CD4-positive, alpha-beta T cell treated with Interleukin-12 subunit alpha and Interleukin-12 subunit beta, for 1 hour (primary cell): ENCODE results near the gene COL13A1.

Experiments
- DNase-seq: peaks from one replicate; pipeline ENCODE4 v3.0.0-alpha.2; 2020

Gene COL13A1

DNA sequence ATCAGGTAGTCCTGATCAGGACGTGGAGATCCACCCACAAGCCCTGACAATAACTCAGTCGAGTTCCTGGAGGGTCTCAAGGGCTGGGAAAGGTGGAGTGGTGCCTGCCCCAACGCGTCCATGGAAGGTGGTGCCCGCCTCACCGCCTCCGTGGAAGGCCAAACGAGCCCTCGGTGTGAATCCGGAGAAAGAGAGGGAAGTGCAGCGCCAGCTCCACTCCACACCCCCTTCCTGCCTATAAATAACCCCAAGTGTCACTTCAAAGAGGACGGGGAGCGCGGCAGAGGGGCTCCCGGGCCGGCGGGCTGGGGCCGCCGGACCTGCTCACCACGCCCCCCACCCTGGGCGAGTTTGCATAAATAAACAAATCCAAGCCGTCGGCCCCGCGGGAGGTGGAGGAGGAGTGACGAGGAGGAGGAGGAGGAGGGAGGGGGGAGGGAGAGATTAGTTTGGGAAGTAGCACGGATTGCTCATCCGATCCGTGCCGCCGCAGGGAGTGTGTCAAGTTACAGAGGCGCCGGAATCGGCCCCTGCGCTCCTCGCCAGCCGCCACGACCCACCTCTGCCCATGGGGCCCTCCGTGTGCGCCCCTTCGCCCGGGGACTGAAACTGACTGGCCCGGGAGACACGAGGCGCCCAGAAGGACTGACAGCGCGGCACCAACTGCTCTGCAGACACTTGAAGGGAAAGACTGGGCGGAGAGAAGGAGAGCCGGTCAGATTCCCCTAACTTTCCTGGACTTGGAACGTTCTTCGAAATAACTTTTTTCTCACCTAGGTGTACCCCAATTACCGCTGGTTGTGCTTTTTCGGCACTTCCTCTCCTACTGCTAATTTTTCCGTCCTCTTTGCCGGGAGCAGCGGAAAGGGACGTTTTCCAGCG is at the start of gene COL13A1:
TSS of gene COL13A1 (plus strand) at position 473 of the 882 bp plus-strand sequence. CDS start 518 bp downstream, outside the sequence.
- no peak for DNase-seq

DNA sequence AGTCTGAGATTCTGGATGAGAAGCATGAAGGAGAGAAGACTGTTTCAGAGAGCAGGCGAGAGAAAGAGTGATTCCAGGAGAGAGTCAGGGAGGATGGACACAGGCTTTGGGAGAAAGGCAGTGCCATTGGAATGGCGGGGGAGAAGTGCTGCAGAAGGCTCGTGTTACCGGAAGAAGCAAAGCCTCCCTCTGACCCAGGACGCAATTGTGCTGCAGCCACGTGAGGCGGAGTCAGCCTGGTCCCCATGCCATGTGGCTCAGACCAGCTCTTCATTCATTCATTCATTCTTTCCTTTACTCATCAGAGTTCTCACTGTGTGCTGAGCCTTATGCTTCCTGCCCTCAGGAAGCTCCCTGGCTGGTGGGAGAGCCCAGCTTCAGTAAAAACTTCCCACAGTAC is 49.2 kb upstream of the COL13A1 start:
- DNase-seq: no peak

DNA sequence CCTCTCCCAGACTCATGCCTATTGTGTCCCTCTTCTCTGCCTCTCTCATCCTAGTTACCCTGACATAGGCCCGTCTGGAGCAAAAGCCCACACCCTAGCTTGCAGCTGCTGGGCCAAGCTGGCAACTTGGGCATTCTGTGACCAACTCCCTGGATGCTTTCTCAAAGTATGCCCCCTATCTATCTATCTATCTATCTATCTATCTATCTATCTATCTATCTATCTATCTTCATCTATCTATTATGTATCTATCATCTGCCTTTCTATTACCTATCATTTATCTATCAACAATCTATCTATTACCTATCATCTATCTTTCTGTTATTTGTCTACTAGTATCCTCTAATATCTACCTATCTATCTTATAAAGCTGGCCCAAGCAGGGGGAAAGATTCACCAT is 45.4 kb upstream of the COL13A1 start:
- DNase-seq: no peak

DNA sequence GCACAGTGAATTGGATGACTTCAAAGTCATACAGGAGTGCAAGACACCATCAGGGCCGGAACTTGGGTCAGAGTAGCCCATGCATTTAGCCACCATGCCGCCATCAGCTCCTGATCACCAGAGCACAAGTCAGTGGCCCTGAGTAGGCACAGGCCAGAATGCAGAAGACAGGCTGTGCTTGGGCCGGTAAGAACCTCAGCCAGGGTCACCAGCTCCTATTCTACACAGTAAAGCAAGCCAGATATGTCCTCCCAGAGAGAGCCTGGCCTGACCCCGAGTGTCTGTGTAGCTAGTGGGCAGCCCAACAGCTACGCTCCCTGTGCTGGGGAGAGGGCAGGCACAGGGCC is 44.5 kb upstream of the COL13A1 start:
- DNase-seq: no peak

DNA sequence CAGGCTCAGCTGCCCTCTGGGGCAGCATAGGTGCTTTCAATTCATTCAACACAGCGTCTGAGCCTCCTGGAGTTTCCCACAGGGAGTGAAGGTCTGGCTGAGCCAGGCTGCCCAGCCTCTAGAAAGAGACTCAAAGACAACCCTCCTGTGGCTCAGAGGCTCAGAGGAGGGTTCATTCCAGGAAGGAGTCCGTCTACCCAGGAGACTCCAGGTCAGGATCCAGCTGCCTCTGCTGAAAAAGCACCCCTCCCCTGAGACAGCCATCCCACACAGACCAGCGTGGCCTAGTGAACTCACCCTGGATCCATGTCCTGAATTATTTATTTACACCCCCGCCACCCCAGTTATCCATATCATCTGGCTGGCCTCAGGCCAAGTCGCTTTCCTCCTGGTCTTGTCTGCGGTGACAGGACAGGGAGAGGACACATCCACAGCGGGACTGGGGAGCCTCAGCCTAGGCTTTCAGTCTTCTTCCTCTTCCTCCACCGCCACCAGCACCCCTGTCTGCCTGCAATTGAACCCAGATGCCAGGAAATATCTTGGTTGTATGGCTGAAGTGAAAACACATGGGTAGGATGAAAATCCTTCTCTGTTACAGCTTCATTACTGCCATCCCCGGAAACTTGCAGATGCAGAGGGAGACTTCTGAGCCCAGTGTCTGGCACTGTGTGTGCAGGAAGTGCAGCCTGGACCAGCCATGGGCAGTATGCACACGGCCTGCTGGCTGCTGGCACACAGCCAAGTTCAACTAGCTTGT is 44.0 kb upstream of the COL13A1 start:
- DNase-seq: no peak

DNA sequence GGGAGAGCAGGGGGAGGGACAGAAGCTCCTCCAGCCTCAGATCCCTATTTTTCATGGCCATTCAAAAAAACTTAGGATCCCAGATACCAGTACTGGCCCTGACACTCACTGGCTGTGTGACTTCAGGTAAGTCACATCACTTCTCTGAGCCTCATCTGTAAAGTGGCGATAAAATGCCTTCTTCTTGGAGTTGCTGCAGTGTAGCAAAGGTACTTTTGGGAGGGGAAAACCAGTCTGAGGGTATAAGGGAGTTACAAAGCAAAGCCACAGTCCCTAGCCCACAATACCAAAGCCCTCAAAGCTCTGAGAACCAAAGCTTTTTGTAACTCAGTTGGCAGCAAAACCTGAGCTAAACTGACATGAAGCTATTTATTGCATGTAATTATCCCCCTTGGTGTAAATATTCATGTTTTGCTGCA is 43.4 kb upstream of the COL13A1 start:
- DNase-seq: no peak

DNA sequence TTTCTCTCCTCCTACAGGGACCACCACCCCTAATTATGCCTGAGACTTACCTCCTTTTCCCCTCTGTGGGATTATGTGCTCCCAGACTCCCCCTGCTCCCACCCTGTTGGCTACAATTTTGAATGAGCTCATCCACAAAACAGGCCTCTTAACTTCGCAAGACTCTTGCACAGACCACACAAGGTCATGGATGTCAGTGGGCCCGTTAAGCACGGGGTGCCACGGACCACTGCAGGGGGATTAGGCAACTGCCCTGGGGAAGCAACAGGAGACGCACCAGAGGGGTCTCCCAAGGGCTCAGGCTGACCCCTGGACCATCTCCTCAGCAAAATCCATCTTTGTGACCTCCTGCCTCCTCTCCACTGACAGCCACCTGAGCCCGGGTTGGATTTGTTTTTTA is 42.1 kb upstream of the COL13A1 start:
- no peak for DNase-seq

DNA sequence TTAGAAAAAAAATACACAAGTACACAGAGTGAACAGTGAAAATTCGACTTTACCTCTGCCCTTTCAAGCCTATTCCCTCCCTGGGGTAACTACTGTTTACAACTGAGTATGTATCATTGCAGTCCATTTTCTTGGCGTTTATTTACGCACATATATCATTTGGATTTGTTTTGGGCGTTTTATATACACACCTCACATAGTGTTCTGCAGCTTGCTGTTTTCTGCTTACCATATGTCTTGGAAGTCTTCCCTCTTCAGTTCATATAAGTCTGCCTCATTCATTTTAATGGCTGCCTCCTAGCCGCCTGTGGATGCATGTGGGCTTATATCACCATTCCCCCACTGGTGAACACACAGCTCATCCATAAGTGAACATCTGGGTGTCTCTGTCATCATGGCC is 41.6 kb upstream of the COL13A1 start:
- no peak for DNase-seq

DNA sequence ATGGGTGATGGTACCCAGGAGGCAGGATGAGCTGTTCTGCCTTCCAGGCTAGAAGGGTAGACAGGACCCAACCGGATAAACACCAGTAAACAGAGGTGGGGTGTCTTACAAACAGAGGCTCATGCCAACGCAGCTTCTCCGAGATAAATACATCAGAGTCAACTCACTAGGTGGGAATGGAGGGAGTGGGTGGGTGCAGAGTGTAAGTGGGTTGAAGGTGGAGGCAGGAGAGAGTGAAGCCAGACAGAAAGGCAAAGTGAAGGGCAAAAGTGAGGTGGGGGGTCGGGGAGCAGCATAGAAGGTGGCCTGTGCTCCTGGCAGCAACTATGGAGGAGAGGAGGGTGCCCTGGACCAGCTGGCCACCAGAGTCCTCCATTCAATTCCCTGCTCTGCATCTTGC is 40.4 kb upstream of the COL13A1 start:
- DNase-seq: no peak

DNA sequence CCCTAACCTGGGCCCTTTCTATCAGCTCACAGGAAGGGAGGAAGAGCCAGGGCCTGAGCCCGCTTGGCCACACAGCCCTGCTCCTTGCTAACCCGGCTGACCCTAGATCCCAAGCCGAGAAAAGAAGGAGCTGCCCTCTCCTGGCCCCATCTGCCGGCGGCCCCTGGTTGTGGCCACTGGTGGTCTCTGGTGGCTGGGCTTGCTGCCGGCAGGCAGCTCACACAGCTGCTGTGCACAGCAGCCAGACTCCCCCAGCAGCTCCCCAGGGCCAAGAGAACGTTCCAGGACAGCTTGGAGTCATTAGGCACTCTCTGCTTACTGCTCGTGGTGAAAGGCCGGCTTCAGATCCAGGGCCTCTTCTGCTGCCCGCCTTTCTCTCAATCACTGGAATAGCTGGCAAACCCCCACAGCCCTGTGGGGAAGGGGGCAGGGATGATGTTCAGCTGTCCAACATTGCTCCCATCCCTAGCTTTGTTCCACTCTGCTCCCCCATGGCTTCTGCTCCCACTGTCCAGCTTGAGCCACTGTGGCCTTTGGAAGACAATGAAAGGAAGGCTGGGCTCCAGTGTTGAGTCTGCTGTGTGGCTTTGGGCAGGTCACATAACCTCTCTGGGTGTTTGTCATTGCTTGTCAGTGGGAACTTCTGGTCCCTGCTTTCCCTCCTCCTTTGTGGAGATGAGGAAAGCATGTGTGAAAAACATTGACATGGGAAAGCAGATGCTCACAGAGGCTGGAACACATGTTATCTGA is 35.4 kb upstream of the COL13A1 start:
- no peak for DNase-seq

DNA sequence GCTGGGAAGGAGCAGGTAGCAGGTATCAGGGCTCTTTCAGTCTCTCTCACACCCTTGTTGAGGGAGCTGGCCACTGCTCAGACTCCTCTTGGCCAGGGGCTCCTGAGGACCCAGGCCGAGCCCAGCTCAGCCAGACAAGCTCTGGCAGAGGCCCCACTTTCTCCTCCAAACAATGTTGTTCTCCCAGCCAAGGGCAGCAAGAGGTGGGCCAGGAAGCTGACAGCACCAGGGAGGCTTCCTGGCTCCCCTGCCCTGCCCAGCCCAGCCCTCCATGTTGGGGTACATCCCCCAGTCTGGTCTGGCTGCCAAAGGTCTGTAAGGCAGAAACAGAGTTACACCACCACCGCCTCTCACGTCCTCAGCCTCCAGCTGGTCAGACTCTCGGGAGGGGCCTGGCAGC is 33.9 kb upstream of the COL13A1 start:
- no peak for DNase-seq

DNA sequence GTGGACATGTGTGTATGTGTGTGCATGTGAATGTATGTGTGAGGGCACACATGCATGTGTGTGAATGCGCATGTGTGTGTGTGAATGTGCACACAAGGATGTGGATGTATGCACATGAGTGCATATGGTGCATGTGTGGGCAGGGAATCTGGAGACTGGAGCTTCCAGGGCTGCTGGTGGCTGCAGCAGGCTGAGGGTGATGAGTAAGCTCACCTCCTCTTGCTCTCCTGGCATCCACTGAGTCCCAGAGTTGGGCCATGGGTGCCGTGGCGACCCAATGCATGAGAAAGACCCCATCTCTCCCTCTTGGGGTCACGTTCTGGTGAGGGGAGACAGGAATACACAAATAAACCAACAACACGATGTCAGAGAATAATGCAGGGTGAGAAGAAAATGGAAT is 33.3 kb upstream of the COL13A1 start:
- no peak for DNase-seq

DNA sequence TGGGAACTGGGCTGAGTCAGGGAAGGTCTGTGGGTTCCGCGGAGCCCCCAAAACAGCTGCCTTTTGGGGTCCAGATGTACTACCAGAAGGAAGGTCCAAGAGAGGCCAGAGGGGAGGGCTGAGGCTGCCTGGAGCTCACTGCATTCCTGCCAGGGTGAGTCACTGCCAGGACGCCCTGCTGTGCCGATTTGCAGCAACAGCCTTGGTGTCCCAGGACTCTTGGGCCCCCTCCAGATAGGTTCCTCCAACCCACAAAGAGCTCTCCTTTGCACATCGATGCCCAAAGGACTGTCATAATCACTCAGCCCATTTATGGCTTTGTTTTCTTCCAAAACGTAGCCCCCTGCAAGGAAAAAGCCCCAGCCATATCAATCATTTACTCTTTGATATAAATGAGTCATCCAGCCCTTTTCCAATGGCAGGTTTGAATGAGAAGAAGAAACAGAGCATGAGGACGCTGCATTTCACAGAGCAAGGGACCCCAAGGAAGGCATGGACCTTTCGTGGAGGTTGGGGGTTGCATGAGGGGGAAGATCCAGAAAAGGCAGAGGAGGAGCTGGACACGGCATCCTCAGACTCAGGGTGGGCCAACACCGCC is 32.2 kb upstream of the COL13A1 start:
- no peak for DNase-seq

DNA sequence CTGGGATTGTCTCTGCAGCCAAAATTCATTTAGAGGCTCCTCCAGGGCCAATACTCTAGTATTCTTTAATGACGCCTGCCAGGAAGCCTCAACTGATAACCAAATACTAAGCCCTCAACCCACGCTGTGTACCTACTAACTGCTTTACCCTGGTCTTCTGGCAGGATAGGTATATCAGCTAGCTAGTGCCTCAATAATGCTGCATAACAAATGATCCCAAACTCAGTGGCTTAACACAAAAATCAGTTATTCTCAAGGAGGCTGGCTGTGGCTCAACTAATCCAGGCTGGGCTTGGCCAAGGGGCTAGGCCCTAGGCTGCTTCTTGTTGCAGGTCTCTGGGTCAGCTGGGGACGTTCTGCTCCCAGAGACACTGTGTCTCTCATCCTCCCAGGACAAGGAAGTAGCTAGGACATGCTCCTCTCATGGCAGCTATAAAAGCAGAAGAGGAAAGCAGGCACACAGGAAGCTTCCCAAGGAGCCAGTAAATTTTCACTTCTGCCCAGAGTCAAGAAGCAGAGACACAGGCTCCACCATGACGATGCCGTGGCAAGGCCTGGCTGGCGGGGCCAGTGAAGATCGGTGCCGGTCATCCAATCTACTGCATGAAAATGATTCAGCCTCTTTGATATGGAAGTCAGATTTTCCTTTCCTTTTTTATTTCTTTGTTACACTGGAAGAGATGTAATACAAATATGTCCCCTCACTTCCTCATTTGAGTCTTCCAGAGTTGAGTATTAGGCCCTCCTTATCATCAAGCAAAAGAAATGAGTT is 28.6 kb upstream of the COL13A1 start:
- DNase-seq: no peak

DNA sequence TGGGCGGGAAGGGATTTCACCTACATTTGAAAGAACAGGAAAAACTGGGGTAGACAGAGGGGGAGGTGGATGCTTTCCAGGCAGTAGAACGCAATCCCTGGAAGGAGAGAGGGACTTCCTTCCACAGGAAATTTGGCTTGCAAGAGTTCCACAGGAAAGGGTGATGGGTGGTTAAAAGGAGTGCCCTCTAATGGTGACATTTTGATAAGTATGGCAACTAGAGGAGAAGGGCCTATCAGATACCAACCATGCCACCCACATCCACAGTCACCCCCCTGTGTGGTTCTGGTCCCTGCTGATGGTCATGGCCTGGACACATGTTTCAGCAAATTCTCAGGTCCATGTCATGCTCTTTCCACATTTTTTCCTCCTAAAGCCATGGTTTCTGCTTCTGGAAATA is 27.1 kb upstream of the COL13A1 start:
- DNase-seq: no peak

DNA sequence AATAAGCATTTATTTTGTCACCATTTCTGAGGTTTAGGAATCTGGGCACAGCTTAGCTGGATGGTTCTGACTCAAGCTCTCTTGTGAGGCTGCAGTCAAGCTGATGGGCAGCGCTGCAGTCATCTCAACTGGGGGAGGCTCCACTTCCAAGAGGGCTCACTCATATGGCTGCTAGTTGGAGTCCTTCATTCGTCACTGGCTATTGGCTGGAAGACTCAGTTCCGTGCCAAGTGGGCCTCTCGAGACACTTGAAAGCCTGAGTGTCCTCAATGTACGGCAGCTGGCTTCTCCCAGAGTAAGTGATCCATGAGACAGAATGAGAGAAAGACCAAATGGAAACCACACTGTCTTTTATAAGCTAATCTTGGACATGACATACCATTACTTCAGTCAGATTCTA is 21.6 kb upstream of the COL13A1 start:
- DNase-seq: no peak

DNA sequence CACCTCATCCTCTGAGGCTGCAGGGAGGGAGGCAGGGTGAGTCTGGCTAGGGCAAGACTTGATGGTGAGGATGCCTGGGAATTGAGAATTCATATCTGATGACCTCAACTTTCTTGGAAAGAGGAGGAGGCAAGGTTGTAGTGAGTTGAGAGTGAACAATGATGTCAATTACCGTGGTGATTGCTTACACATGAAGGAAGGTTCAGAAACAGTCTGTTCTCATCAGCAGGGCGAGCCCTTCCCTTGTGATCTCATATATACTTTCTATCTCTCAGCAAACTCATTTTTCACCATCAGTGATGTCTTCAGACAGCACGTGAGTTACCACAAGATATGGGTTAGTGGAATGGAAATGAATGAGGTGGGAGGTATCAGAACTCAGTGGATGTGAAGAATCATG is 20.1 kb upstream of the COL13A1 start:
- no peak for DNase-seq

DNA sequence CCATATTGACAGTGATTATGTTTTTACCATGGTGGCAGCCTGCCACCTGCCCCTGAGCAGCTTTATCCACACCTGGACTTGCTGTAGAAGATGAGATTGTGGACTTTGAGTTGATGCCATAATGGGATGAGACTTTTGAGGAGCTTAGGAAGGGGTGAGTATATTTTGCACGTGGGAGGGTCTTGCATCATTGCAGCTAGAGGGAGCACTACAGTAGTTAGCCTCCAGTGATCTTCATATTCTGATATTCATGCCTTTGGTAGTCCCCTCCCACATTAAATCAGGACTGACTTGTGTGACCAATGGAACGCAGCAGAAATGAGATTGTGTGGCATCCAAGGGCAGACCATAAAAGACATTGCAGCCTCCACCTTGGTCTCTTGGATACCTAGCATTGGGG is 18.2 kb upstream of the COL13A1 start:
- DNase-seq: no peak

DNA sequence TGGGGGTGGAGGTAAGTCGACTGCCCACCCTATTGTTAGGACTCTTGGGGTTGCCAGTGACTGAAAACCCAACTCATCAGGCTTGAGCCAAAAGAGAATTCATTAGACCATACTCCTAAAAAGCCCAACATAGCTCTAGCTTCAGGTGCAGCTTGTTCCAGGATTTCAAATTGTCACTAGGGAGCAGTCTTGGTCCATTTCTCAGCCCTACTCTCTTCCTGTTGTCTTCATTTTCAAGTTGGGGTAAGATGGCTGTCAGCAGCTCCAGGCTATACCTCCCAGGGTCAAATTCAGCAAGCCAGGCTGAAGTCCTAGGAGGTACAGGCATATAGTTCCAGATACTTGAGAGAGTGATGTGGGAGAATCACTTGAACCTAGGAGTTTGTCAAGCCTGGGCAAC is 14.9 kb upstream of the COL13A1 start:
- DNase-seq: no peak

DNA sequence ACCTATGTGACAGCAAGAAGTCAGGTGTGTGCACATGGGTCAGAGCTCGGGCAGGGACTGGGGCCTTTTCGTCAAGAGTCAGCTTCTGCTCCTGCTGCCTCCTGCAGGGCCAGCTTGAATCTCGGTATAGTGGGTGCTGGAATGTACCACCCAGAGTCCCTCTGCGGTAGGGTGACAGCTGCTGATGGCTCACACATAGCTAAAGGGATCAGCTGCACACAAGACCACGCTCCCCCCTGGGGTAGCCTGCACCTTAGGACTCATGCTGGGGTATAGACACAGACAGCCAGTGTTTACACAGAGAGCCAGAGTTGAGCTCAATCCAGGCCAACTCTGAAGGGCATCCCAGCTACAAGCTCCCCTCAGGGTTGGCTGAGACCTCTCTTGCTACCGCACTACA is 14.0 kb upstream of the COL13A1 start:
- no peak for DNase-seq

DNA sequence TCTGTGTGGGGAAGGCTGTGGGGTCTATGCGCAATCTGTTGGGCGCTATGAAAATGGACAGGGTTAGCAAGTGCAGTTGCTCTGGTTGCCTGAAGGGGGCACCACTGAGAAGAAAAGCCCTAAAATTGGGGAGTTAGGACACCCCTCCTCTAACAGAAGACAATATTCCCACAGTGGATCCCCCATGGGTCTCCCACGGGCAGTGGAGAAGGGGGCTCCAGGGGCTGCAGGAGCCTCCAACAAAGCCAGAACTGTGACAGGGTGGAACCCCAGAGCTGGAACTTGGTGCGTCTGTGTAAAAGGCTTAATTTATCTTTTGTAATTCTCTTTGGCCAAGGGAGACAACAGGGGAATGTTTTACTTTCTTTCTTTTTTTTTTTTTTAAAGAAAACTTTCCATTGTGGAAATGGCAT is 12.5 kb upstream of the COL13A1 start:
- no peak for DNase-seq

DNA sequence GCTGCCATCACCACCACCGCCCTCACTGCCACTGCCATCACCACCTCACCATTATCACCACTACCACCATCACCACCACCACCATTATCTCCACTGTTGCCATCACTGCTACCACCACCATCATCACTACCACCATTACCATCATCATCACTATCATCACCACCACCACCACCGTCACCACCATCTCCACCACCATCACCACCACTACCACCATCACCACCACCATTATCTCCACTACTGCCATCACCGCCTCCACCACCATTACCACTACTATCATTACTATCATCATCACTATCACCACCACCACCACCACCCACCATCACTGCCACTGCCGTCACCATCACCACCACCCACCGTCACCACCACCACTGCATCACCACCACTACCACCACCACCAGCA is 9.9 kb upstream of the COL13A1 start:
- DNase-seq: no peak

DNA sequence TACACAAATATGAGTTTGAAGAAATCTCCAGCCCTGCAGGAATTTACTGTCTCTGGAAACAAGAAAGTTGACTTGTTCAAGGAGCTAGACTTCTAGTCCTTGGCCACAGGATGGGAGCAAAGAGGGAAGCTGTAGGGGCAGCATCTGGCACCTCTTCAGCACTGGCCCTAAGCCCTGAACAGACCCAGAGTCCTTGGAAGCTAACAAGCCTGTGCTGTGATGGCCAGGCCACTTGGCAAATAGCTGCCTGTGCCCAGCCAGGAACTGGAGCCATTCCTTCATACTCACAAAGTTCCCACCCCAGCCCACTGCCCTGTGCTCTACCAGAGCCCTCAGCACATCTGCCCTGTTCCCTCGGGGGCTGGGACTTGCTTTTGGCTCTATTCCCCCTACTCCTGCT is 9.4 kb upstream of the COL13A1 start:
- DNase-seq: no peak
